Fibroblast of lung (primary cell): ENCODE data around the gene ZGPAT. TPM values are rescaled to one million over a fixed set of nuclear protein-coding genes. Genes with fewer than 3 reads are reported as not detected.
"Not testable (repeated sequence)": the region's sequence is repeated elsewhere in the genome, so short reads cannot be mapped to it uniquely, and the experiment has no call there.

ENCODE experiments used
- DNase-seq, 2 donors: peaks; one replicate each; pipeline versions ENCODE4 v3.0.0 to v3.0.0-alpha.2; 2010; ENCODE audit warnings: low read depth in 2 of 2
- H2AFZ ChIP-seq: 2 replicates; pipeline ENCODE4 v1.5.1; 2012; ENCODE audit warnings: low read length, control low read depth, inconsistent platforms
- H3K27ac ChIP-seq: 2 replicates; pipeline ENCODE4 v1.5.1; 2011; ENCODE audit warnings: low read length, control low read depth; ENCODE audit not compliant: insufficient read depth
- H3K27me3 ChIP-seq: 2 replicates; pipeline ENCODE4 v1.5.1; 2011; ENCODE audit warnings: mild to moderate bottlenecking, low read length; ENCODE audit not compliant: control insufficient read depth, insufficient read depth
- H3K36me3 ChIP-seq: 2 replicates; pipeline ENCODE4 v1.5.1; 2011; ENCODE audit warnings: low read length; ENCODE audit not compliant: control insufficient read depth, insufficient read depth
- H3K4me1 ChIP-seq: 2 replicates; pipeline ENCODE4 v1.5.1; 2011; ENCODE audit warnings: low read length; ENCODE audit not compliant: control insufficient read depth, insufficient read depth; ENCODE audit errors: extremely low read depth
- H3K4me2 ChIP-seq: 2 replicates; pipeline ENCODE4 v1.5.1; 2011; ENCODE audit warnings: low read length, control low read depth; ENCODE audit not compliant: insufficient read depth; ENCODE audit errors: extremely low read depth
- H3K4me3 ChIP-seq, 4 experiments: fragments of 200-600 bp in 1 of 4; sonication (generic) in 1 of 4; replicated peaks in 1 of 4; 2 replicates each; pipeline ENCODE4 v1.5.1; 2011 to 2016; ENCODE audit warnings: low read length in 4 of 4, low read depth in 3 of 4, mild to moderate bottlenecking in 3 of 4, control low read depth in 2 of 4, inconsistent platforms in 1 of 4, mixed read lengths in 1 of 4; ENCODE audit not compliant: insufficient read depth in 1 of 4; ENCODE audit errors: control extremely low read depth in 1 of 4
- H3K79me2 ChIP-seq: 2 replicates; pipeline ENCODE4 v1.5.1; 2012; ENCODE audit warnings: mild to moderate bottlenecking, low read length, inconsistent platforms; ENCODE audit not compliant: control insufficient read depth, insufficient read depth
- H3K9ac ChIP-seq: 2 replicates; pipeline ENCODE4 v1.5.1; 2011; ENCODE audit warnings: mild to moderate bottlenecking, low read length, control low read depth; ENCODE audit not compliant: insufficient read depth
- H3K9me3 ChIP-seq: 2 replicates; pipeline ENCODE4 v1.5.1; 2012; ENCODE audit warnings: low read depth, low read length; ENCODE audit not compliant: control insufficient read depth, insufficient read depth
- H4K20me1 ChIP-seq: 2 replicates; pipeline ENCODE4 v1.5.1; 2011; ENCODE audit warnings: low read length; ENCODE audit not compliant: control insufficient read depth, insufficient read depth; ENCODE audit errors: extremely low read depth
- EZH2 ChIP-seq: IDR thresholded peaks from 2 replicates; pipeline ENCODE4 v1.5.1; 2012; ENCODE audit warnings: low read length, control low read depth, mild to moderate bottlenecking; ENCODE audit errors: missing control alignments
- polyA plus RNA-seq, 2 donors: library from polyadenylated mRNA; depleted of rRNA in 1 of 2; stranded (reverse) in 1 of 2; unstranded in 1 of 2; fragments of >200 nt; gene quantifications; 2 replicates each; pipeline ENCODE4 v1.2.1, GENCODE V29; 2011 to 2012; ENCODE audit warnings: missing spikeins in 1 of 2
- total RNA-seq: library from RNA; depleted of rRNA; stranded (reverse); fragments of >200 nt; gene quantifications from 2 replicates; pipeline ENCODE4 v1.2.1, GENCODE V29; 2014
- TF ChIP-seq, protein P1 (sequence below), 2 donors: IDR thresholded peaks in 1 of 2; conservative IDR thresholded peaks in 1 of 2; 1 replicate in 1 of 2; 2 replicates in 1 of 2; pipeline ENCODE4 v1.5.1; 2011 to 2012; ENCODE audit warnings: low read length in 2 of 2, control low read depth in 1 of 2, inconsistent platforms in 1 of 2, low read depth in 1 of 2, mild to moderate bottlenecking in 1 of 2

The ZGPAT gene
- total and polyA plus RNA-seq, 2 donors (not counting 1 experiment from before 2014, with no cell fraction given) = 7.6 to 10.7 TPM

DNA sequence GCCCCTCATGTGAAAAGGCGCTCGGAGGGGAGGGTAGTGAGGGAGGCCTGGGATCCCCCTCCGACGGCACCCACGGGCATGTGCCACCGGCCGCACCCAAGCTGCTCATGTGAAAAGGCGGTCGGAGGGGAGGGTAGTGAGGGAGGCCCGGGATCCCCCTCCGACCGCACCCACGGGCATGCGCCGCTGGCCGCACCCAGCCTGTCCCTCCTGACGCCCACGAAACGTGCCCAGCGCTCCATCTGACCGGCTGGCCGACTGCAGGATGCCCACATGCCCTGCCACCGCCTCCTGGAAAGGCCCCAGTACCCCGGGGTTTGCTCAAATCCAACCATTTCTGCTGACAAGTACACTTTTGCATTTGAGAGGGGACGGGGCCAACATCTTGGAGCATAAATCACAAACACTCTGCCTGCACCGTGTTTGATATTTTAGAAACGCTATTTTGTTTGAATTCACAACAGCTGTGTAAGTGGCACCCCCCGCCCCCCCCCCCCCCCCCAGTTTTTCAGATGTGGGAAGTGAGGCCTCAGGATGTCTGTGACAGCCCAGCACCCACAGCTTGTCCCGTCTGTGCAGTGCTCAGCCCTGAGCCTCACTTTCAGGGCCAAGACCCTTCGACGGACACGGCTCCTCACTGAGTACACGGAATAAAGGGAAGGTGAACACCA is 65.9 kb downstream of the ZGPAT start:
- Histone ChIP-seq H3K36me3 (no peaks in the 10 kb centered on the region), H3K9me3 (no peaks in the 10 kb centered on the region), H3K79me2 (no peaks in the 10 kb centered on the region), H3K4me2 (peak overlapping the region; percentile 15), H2AFZ (no peak overlapping the region), H3K27ac (no peak overlapping the region), H4K20me1 (no peaks in the 10 kb centered on the region), H3K27me3 (no peaks in the 10 kb centered on the region), H3K9ac (no peak overlapping the region), H3K4me3 (no peak overlapping the region), H3K4me1 (peaks cover 4% of the 10 kb centered on the region)
- no peak for TF ChIP-seq EZH2
- TF ChIP-seq, protein P1, sequence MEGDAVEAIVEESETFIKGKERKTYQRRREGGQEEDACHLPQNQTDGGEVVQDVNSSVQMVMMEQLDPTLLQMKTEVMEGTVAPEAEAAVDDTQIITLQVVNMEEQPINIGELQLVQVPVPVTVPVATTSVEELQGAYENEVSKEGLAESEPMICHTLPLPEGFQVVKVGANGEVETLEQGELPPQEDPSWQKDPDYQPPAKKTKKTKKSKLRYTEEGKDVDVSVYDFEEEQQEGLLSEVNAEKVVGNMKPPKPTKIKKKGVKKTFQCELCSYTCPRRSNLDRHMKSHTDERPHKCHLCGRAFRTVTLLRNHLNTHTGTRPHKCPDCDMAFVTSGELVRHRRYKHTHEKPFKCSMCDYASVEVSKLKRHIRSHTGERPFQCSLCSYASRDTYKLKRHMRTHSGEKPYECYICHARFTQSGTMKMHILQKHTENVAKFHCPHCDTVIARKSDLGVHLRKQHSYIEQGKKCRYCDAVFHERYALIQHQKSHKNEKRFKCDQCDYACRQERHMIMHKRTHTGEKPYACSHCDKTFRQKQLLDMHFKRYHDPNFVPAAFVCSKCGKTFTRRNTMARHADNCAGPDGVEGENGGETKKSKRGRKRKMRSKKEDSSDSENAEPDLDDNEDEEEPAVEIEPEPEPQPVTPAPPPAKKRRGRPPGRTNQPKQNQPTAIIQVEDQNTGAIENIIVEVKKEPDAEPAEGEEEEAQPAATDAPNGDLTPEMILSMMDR (conservative IDR thresholded peaks at IDR 0.05 in 1 of 2, IDR thresholded peaks at IDR 0.05 in 1 of 2; ENCODE audit: low read depth in 1 of 2, low read length in 2 of 2) = no peak
- no peak for DNase-seq

GRCh38 chr20:63774306-63774705 is 66.5 kb downstream of the ZGPAT start:
- Histone ChIP-seq H3K9me3 (no peaks in the 10 kb centered on the region), H2AFZ (no peak overlapping the region), H3K4me3 (no peak overlapping the region), H3K27me3 (no peaks in the 10 kb centered on the region), H3K4me2 (peak overlapping the region; percentile 15), H3K79me2 (no peaks in the 10 kb centered on the region), H3K9ac (no peak overlapping the region), H4K20me1 (no peaks in the 10 kb centered on the region), H3K27ac (no peak overlapping the region), H3K4me1 (peaks cover 4% of the 10 kb centered on the region), H3K36me3 (no peaks in the 10 kb centered on the region)
- peak in 1 of 2 donors; percentile 18 for DNase-seq
- TF ChIP-seq, protein P1 (conservative IDR thresholded peaks at IDR 0.05 in 1 of 2, IDR thresholded peaks at IDR 0.05 in 1 of 2; ENCODE audit: low read depth in 1 of 2, low read length in 2 of 2) = no peak
- no peak for TF ChIP-seq EZH2

GRCh38 chr20:63775096-63775978 is 67.5 kb downstream of the ZGPAT start:
- no peak for TF ChIP-seq EZH2
- TF ChIP-seq, protein P1 (conservative IDR thresholded peaks at IDR 0.05 in 1 of 2, IDR thresholded peaks at IDR 0.05 in 1 of 2; ENCODE audit: low read depth in 1 of 2, low read length in 2 of 2) = peak; percentile 30 to 64
- DNase-seq = peak; percentile 31 to 46
- H3K4me1 ChIP-seq = peaks cover 4% of the 10 kb centered on the region
- no peaks in the 10 kb centered on the region for H3K36me3 ChIP-seq
- H2AFZ ChIP-seq = no peak overlapping the region
- peak overlapping the region in 1 of 4 experiments; percentile 30 for H3K4me3 ChIP-seq
- H3K4me2 ChIP-seq = peak overlapping the region; percentile 15
- H3K79me2 ChIP-seq = no peaks in the 10 kb centered on the region
- H3K9me3 ChIP-seq = no peaks in the 10 kb centered on the region
- no peaks in the 10 kb centered on the region for H3K27me3 ChIP-seq
- H4K20me1 ChIP-seq = no peaks in the 10 kb centered on the region
- no peak overlapping the region for H3K27ac ChIP-seq
- H3K9ac ChIP-seq = no peak overlapping the region

DNA sequence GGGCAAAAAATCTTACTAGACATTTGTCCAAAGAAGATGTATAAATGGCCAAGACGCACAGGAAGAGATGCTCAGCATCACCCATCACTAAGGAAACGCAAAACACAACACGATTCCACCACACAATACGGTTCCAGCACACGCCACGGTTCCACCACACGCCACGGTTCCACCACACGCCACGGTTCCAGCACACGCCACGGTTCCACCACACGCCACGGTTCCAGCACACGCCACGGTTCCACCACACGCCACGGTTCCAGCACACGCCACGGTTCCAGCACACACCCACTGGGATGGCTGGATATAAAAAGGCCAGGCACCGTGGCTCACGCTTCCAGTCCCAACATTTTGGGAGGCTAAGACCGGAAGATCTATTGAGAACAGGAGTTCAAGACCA is 69.0 kb downstream of the ZGPAT start:
- not testable (repeated sequence) for H3K4me3 ChIP-seq, H3K4me1 ChIP-seq, H3K79me2 ChIP-seq, H3K27ac ChIP-seq, H3K9ac ChIP-seq, H3K9me3 ChIP-seq, H3K36me3 ChIP-seq, DNase-seq, H4K20me1 ChIP-seq, H2AFZ ChIP-seq, H3K4me2 ChIP-seq, H3K27me3 ChIP-seq
